IPS DF 19.7 (cell line): ENCODE results near the gene GALM.
A peak's percentile ranks its signal among the peaks of the same experiment; 100 is the strongest.
"Not testable (repeated sequence)": the region's sequence is repeated elsewhere in the genome, so short reads cannot be mapped to it uniquely, and the experiment has no call there.

Experiments
- DNase-seq: peaks from one replicate; pipeline ENCODE4 v3.0.0-alpha.2; 2013; ENCODE audit warnings: low read depth, low spot score

GALM gene

DNA sequence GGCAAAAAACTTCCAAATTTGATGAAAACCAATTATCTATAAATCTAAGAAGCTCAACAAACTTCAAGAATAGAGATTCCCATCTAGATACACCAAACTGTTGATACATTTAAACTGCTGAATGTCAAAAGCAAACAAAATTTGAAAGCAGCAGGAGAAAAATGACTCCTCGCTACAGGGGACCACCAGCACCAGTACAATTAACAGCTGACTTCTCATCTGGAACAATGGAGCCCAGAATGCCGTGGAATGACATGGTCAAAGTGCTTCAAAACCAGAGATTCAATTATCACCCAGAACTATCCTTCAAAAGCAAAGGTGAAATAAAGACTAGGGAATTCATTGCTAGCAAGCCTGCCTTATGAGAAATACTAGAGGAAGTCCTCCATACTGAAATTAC, 73.6 kb downstream of the GALM start:
- no peak for DNase-seq

- no peak for DNase-seq
Measured at GRCh38 chr2:38740851-38741731, 75.2 kb downstream of the GALM start.

- DNase-seq: no peak
Measured at GRCh38 chr2:38742797-38743559, 77.1 kb downstream of the GALM start.

DNA sequence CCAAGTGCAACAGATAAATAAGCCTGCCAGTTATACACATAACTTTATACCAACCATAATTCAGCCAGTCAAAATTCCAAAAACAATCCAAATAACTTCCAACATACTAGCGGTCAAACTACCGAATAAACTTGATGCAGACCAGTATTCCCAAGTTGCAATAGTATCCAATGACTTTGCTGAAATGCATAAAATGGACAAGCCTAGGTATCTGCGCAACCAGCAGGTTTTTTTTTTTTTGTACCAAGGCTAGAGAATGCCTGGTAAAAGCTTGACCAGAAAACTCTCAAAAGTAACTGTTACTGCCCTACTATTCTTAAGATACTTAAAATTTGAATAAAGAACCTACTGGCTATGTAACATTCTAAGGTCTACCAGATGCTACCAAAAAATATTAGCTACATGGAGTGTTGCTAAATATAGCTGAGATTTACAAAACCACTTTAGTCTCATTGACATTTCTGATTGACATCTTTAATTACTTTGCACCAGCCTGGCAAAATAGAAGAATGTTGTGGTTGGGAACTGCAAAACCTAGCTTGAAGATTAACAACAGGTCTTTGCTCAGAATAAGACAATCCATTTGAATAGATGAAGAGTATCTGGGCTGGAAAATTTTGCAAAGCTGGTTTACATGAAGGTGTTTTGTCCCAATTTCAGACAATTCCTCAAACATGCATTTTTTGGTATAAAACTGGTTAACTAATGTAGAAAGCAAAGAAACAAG, 77.9 kb downstream of the GALM start:
- DNase-seq: no peak

DNA sequence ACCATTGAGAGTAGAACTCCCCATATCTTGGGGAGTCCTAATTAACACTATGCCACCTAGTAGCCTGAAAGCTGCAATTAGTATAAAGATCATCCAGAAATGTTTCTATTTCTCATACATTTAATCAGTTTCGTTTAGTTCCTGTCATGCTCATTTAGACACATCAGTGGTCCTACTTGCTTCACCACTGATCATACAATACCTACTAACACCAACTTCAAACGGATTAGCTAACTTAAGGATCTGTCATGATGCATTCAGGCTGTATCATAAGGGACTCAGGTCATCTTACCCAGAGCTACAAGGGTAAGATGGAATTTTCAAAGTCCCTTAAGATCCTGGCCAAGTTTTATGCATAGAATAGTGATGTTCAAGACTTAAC, 78.5 kb downstream of the GALM start:
- no peak for DNase-seq

- DNase-seq: no peak
Measured at GRCh38 chr2:38745267-38745666, 79.4 kb downstream of the GALM start.

DNA sequence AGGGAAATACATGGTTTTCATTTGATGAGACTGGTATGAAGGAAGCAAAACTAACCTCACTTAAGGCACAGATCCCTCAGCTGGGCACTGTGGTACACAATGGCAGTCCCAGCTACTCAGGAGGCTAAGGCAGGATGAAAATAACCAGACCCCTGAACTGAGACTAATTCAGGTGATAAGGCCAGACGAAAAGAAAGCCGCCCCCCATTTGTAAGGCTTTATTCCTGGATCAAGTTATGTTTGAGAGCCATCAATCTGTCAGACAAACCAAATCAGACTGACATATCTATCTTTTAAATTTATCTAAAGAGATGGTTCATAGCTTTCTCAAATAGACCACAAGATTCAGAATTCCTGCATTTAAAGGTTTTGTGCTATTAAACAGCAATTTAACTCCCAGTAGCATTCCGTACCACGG, 81.1 kb downstream of the GALM start:
- no peak for DNase-seq

GRCh38 chr2:38747819-38748218, 81.9 kb downstream of the GALM start:
- DNase-seq: no peak

GRCh38 chr2:38748391-38748790, 82.5 kb downstream of the GALM start:
- no peak for DNase-seq

- no peak for DNase-seq
Measured at GRCh38 chr2:38748943-38749804, 83.3 kb downstream of the GALM start.

DNA sequence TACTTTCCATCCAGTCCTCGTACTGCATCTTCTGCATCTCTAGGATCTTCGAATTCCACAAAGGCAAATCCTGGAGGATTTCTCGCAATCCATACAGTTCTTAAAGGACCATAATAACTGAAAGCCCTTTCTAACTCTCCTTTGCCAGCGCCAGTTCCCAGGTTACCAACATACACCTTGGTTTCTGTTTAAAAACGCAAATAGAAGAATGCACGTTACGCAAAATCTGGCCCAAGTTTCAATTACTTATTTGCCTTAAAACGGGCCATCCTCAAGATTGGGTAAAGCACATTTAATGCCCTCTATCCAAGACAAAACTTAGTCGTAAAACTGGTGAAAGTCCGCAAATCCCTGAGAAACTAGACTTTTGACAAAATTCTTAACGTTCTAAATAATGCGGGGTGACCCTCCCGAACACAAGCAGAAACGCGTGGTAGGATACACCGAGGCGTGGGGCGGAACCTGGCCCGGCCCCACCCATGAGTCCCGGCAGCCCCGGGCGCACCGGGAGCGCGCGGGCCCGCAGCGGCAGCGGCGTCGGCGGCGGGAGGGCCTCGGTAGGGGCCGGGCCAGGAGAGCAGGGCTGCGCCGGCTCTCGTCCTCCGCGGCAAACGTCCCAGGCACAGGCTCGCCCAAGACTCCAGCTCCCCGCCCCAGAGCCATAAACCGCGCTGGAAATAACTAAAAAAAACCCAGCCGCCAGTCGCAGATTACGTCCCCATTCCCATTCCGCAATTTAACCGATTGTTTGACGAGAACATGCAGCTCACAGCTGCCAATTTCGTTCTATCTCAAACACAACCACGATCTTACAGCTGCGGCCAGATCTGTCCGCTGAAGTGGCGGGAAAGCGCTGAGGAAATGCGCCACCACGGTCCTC, 84.3 kb downstream of the GALM start:
- DNase-seq: no peak

DNA sequence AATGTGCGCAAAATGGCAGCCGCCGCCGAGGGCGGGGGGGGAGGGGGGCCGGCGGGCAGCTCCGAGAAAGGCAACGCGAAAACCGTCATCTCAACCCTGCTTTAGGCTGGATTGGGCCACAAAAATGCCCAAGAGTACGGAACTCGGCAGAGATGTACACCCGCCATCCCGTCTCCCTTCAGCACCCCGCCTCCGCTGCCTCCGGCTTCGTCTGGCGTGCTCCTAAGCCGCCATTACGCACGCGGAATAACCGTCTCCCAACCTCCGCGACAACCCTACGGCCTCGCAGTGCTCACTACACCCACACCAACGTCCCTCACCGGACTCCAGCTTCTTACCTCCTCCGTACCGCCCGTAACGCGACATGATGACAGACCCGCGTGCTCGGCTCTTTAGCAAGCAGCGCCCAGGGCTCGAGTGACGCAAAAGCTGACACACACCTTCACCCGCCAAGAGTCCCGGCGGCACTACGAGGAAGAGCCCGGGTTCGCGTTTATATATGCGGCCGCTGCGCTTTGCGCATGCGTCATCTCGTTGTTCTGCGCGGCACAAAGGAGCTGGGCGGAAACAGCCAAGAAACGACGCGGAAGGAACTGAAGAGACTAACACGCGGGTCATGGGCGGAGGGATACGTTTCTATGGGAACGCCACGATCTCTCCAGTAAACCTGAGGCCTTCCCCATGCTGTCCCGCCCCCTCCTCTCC, 85.1 kb downstream of the GALM start, which contains the start of gene SRSF7:
Gene SRSF7 (minus strand): TSS at position 471 of the 705 bp plus-strand sequence. CDS start 105 bp downstream, at position 366.
- peak; percentile 99 for DNase-seq

DNA sequence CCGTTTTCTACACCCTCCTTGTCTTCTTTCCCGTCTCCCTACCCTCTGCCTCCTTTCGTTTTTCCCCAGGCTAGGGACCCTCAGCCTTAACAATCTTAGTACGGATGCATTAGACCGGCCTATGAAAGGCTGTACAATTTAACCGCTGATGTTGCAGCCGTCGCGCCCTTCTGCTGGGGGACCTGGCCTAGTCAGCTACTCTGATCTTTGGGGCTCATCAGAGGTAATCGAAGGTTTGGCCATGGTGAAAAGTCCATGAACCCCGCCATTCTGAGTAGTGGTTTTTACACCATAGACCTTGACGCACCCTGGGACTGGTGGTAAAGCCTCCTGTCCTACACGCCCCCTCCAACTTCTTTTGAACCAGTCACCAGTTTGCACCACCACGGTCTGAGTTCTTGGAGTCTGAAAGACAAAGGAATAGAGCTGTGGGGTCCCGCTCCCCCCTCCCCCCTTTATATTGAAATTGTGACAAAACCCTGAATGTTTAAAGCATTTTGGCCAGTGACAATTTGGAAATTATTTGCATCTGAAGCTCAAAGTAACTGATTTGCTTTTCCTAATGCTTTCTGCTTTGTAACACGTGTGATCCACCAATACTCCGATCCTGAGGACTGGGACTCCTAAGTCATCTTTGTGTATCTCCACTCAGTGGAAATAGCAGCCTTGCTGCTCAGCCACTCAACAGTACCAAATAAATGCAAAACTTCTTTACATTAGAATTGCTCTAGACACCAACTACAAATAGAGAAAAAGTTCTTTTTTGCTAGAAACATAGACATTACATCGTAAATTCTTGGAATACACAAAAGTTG, 85.9 kb downstream of the GALM start:
- DNase-seq: no peak

DNA sequence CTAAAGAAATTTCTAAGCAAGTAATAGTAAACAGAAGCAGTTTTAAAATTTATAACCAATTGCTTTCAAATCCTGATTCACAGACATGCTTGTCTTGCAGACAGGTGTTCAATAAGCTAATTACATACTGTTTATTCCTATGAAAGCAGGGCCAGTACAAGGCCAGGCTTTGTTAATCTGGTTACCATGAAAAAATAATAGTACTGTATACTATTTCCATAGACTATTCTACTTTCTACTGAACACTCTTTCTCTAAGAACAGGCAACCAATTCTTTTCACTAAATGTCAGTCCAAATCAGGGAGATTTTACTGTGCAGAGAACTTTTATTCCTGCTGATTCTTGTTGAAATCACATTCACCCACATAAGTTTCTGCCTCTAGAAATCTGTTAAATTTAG, 88.1 kb downstream of the GALM start:
- DNase-seq: no peak

GRCh38 chr2:38754506-38754905, 88.6 kb downstream of the GALM start:
- no peak for DNase-seq

- not testable (repeated sequence) for DNase-seq
Measured at GRCh38 chr2:38755891-38756290, 90.0 kb downstream of the GALM start.

GRCh38 chr2:38763228-38763627, 97.3 kb downstream of the GALM start:
- DNase-seq: no peak

GRCh38 chr2:38763728-38764127, 97.8 kb downstream of the GALM start:
- DNase-seq: no peak

DNA sequence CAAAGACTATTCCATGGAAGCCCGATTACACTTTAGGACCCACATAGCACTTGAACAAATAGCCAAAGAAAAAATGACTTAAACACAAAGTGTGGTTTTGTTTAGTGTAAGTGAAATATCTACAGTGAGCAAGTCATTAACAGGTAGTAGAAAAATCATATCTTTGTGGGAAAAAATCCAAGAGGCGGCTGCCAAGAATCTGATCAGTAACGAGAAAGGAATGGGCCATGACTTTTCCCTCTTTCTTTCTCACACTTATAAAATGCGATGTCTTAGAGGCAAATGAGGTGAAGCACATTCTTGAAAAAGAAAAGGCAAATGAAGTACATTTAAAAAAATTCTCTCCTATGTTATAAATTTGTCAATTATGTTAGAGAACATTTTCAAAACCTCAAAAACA, 99.2 kb downstream of the GALM start:
- no peak for DNase-seq
